Measurements from ENCODE around the gene UQCRFS1.
"Not testable (repeated sequence)": the region's sequence is repeated elsewhere in the genome, so short reads cannot be mapped to it uniquely, and the experiment has no call there.

The UQCRFS1 gene

GRCh38 chr19:29239213-29239776 lies 26.3 kb upstream of the UQCRFS1 start:
- H3K9me3 Mint-ChIP-seq: peaks cover 10 to 13% of the 10 kb centered on the region in 2 donors
- peak; percentile 43 for ATAC-seq

GRCh38 chr19:29233591-29233990 lies 20.6 kb upstream of the UQCRFS1 start:
- ATAC-seq: no peak
- H3K9me3 Mint-ChIP-seq: peaks cover 11 to 17% of the 10 kb centered on the region in 2 donors
- no peak overlapping the region for H3K27ac Mint-ChIP-seq
- DNase-seq: no peak
- no peaks in the 10 kb centered on the region for H3K4me1 Mint-ChIP-seq
- no peak overlapping the region for H3K4me3 Mint-ChIP-seq
- no peaks in the 10 kb centered on the region for H3K27me3 Mint-ChIP-seq

More at GRCh38 chr19:29239213-29239776, 26.3 kb upstream of the UQCRFS1 start:
- no peak for DNase-seq
- no peak overlapping the region for H3K4me3 Mint-ChIP-seq
- peaks cover 17% of the 10 kb centered on the region for H3K27me3 Mint-ChIP-seq
- H3K27ac Mint-ChIP-seq: no peak overlapping the region
- no peaks in the 10 kb centered on the region for H3K4me1 Mint-ChIP-seq

DNA sequence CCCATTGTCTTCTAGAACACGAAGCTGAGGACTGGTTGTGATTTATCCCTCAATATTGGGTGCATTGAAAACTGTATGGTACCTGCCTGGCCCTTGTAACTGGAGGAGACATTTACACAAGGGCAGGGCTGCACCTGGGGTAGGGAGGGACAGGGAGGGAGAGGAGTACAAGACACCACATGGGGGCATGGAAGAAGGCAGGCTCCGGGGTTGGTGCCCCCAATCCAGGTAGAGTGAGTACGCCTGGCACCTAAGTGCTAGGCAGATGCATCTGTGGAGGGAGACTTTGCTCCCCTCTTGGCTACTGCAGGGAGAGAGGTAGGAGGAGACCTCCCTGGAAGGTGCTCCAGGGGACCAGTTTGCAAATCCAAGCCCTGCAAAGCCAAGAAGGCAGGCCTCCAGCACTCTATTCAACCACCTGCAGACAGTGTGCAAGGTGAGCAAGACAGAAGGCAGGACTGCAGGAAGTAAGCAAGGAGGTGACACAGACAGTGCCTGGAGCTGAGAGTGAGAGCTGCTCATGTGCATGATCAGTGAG lies 19.4 kb upstream of the UQCRFS1 start:
- DNase-seq: no peak
- no peak for ATAC-seq
- H3K27ac Mint-ChIP-seq: no peak overlapping the region
- H3K27me3 Mint-ChIP-seq: no peaks in the 10 kb centered on the region
- H3K4me3 Mint-ChIP-seq: no peak overlapping the region
- no peaks in the 10 kb centered on the region for H3K4me1 Mint-ChIP-seq
- peaks cover 11 to 17% of the 10 kb centered on the region in 2 donors for H3K9me3 Mint-ChIP-seq

- H3K9me3 Mint-ChIP-seq: peaks cover 11 to 17% of the 10 kb centered on the region in 2 donors
- not testable (repeated sequence) for H3K4me1 Mint-ChIP-seq, H3K27me3 Mint-ChIP-seq, H3K27ac Mint-ChIP-seq, ATAC-seq, DNase-seq, H3K4me3 Mint-ChIP-seq
These were observed 18.4 kb upstream of the UQCRFS1 start for GRCh38 chr19:29231306-29231705.

GRCh38 chr19:29217616-29218015 lies 4.7 kb upstream of the UQCRFS1 start:
- H3K27me3 Mint-ChIP-seq: peaks cover 20% of the 10 kb centered on the region
- H3K4me3 Mint-ChIP-seq: no peak overlapping the region
- DNase-seq (no peak), ATAC-seq (no peak)
- peaks cover 7% of the 10 kb centered on the region for H3K4me1 Mint-ChIP-seq
- no peaks in the 10 kb centered on the region for H3K9me3 Mint-ChIP-seq
- no peak overlapping the region for H3K27ac Mint-ChIP-seq

- Mint-ChIP-seq H3K4me1 (peaks cover 22% of the 10 kb centered on the region), H3K4me3 (no peak overlapping the region), H3K27ac (no peak overlapping the region), H3K27me3 (peaks cover 4% of the 10 kb centered on the region), H3K9me3 (peaks cover 4 to 5% of the 10 kb centered on the region in 2 donors)
- no peak for ATAC-seq
- DNase-seq: no peak
These were observed 3.1 kb upstream of the UQCRFS1 start for GRCh38 chr19:29216021-29216420.

DNA sequence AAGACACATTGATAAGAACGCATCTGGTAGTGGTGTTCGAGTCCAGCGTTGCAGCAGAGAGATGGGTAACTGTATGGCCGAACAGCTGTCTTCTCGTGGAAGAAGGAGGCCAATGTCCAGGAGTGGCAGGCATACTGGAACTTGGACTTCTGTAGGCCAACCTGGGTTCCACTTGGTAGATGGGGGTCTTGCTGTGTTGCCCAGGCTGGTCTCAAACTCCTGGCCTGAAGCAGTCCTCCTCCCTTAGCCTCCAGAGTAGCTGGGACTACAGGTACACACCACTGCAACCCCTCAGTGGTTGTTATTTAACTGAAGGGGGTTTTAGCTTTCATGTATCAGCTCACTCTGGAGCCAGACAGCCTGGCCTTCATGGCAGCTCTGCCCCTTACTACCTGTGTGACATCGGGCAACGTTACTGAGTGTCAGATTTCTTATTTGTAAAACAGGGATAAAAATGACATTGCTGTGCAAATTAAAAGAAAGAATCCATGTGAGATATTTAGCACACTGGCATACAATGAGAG lies 2.4 kb upstream of the UQCRFS1 start:
- H3K9me3 Mint-ChIP-seq: peaks cover 5% of the 10 kb centered on the region in 2 donors
- no peak overlapping the region for H3K4me3 Mint-ChIP-seq
- H3K27ac Mint-ChIP-seq: no peak overlapping the region
- H3K27me3 Mint-ChIP-seq: no peaks in the 10 kb centered on the region
- no peak for ATAC-seq
- peaks cover 23% of the 10 kb centered on the region for H3K4me1 Mint-ChIP-seq
- DNase-seq: no peak

DNA sequence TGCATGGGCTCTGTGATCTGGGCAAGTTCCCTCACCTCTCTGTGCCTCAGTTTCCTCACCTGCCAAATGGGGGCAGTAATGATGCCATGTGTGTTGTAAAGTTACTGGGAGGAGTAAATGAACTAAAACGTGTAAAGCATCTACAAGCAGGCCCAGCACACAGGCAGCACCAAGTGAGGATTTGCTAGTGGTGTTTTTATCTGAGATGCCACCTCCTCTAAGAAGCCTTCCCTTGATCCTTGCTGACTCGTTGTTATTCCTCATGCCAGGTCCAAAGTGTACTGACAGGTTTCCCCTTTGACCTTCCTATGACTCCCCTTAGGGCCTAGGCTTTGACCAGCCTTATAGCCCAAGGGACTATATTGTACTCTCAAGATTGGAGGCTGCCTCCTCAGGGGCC lies 1.5 kb upstream of the UQCRFS1 start:
- Mint-ChIP-seq H3K27ac (peak overlapping the region in 1 of 2 donors; percentile 55), H3K4me3 (no peak overlapping the region), H3K9me3 (peaks cover 5% of the 10 kb centered on the region in 2 donors), H3K27me3 (no peaks in the 10 kb centered on the region), H3K4me1 (peaks cover 33% of the 10 kb centered on the region)
- ATAC-seq (no peak), DNase-seq (no peak)

GRCh38 chr19:29212356-29212647 lies 649 bp downstream of the UQCRFS1 start:
- Mint-ChIP-seq H3K27me3 (no peaks in the 10 kb centered on the region), H3K4me3 (peak overlapping the region; percentile 86 to 87), H3K4me1 (peaks cover 39% of the 10 kb centered on the region), H3K27ac (peak overlapping the region; percentile 97 to 99), H3K9me3 (peaks cover 5% of the 10 kb centered on the region in 2 donors)
- ATAC-seq: no peak
- no peak for DNase-seq

GRCh38 chr19:29211562-29212355 lies 1.2 kb downstream of the UQCRFS1 start:
- H3K9me3 Mint-ChIP-seq: peaks cover 5% of the 10 kb centered on the region in 2 donors
- H3K27ac Mint-ChIP-seq: peak overlapping the region; percentile 97 to 99
- H3K4me1 Mint-ChIP-seq: peaks cover 39% of the 10 kb centered on the region
- H3K27me3 Mint-ChIP-seq: no peaks in the 10 kb centered on the region
- DNase-seq (peak in 1 of 2 donors; percentile 25), ATAC-seq (no peak)
- peak overlapping the region; percentile 86 to 87 for H3K4me3 Mint-ChIP-seq

- Mint-ChIP-seq H3K4me1 (peaks cover 39% of the 10 kb centered on the region), H3K27ac (peak overlapping the region in 1 of 2 donors; percentile 97), H3K4me3 (peak overlapping the region; percentile 86 to 87)
- H3K27me3 Mint-ChIP-seq, ATAC-seq, DNase-seq, H3K9me3 Mint-ChIP-seq: not testable (repeated sequence)
These were observed 1.9 kb downstream of the UQCRFS1 start for GRCh38 chr19:29211041-29211440.

- H3K9me3 Mint-ChIP-seq, ATAC-seq, DNase-seq, H3K27me3 Mint-ChIP-seq, H3K27ac Mint-ChIP-seq: not testable (repeated sequence)
- peaks cover 39% of the 10 kb centered on the region for H3K4me1 Mint-ChIP-seq
- peak overlapping the region in 1 of 2 donors; percentile 54 for H3K4me3 Mint-ChIP-seq
These were observed 2.4 kb downstream of the UQCRFS1 start for GRCh38 chr19:29210502-29210901.

- not testable (repeated sequence) for H3K27ac Mint-ChIP-seq, H3K27me3 Mint-ChIP-seq, H3K4me3 Mint-ChIP-seq, ATAC-seq, H3K9me3 Mint-ChIP-seq, DNase-seq
- H3K4me1 Mint-ChIP-seq: peaks cover 32% of the 10 kb centered on the region
These were observed 5.4 kb downstream of the UQCRFS1 start for GRCh38 chr19:29207403-29208187.

DNA sequence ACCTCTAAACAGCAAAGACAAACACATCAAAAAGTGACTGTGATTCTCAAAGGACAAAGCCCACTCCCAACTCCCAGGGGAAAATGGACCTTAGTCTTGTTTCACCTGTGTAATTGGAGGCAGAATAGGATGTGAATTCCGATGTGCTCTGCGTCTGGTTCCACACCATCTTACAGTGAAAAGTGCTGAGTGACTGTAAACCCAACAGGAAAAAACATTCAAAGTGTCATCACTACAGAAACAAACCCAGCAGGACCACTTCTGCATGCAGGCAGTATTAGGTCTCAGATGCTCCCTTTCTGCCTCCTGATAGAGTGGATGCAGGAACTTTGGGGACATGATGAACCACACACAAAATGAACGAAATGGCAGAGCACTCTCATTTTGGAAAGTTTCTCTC lies 6.5 kb downstream of the UQCRFS1 start:
- no peak for ATAC-seq
- DNase-seq: no peak
- no peaks in the 10 kb centered on the region for H3K27me3 Mint-ChIP-seq
- H3K9me3 Mint-ChIP-seq: peaks cover 4 to 5% of the 10 kb centered on the region in 2 donors
- peaks cover 22% of the 10 kb centered on the region for H3K4me1 Mint-ChIP-seq
- no peak overlapping the region for H3K4me3 Mint-ChIP-seq
- peak overlapping the region in 1 of 2 donors; percentile 27 for H3K27ac Mint-ChIP-seq

GRCh38 chr19:29202281-29202680 lies 10.7 kb downstream of the UQCRFS1 start:
- Mint-ChIP-seq H3K27me3 (no peaks in the 10 kb centered on the region), H3K27ac (no peak overlapping the region), H3K9me3 (peaks cover 4 to 16% of the 10 kb centered on the region in 2 donors), H3K4me3 (no peak overlapping the region), H3K4me1 (no peaks in the 10 kb centered on the region)
- DNase-seq (no peak), ATAC-seq (no peak)

Measured in stimulated activated naive CD8-positive, alpha-beta T cell treated with anti-CD3 and anti-CD28 coated beads, Interleukin-15, amount 100 ng/mL, for 72 hours (primary cell).